Measurements from ENCODE around the gene KCNT1.

DNA sequence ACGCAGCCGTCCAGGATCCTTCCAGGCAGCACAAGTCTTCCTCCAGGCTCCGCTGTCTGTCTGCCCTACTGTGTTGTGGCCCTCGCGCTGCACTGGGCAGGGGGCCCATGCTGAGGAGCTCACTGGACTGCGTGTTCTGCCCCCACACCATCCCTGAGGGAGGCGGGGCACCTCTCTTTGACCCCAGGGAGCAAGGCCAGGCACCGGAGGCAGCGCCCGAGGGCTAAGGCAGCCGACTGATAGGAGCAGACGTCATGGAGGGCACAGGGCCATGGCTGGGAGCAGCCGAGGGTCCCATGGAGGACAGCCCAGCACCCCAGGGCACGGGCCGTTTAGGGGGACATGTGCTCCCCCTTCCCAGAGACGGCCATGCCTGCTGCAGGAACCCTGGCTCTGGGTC is 46.7 kb downstream of the KCNT1 start:
- TF ChIP-seq, protein P1, sequence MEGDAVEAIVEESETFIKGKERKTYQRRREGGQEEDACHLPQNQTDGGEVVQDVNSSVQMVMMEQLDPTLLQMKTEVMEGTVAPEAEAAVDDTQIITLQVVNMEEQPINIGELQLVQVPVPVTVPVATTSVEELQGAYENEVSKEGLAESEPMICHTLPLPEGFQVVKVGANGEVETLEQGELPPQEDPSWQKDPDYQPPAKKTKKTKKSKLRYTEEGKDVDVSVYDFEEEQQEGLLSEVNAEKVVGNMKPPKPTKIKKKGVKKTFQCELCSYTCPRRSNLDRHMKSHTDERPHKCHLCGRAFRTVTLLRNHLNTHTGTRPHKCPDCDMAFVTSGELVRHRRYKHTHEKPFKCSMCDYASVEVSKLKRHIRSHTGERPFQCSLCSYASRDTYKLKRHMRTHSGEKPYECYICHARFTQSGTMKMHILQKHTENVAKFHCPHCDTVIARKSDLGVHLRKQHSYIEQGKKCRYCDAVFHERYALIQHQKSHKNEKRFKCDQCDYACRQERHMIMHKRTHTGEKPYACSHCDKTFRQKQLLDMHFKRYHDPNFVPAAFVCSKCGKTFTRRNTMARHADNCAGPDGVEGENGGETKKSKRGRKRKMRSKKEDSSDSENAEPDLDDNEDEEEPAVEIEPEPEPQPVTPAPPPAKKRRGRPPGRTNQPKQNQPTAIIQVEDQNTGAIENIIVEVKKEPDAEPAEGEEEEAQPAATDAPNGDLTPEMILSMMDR (IDR thresholded peaks at IDR 0.05; ENCODE audit: insufficient read depth, low read depth, low read length): no peak
- no peak for TF ChIP-seq EZH2 (IDR thresholded peaks at IDR 0.05; ENCODE audit: insufficient read depth, low read length)
